HCT116 (cell line): ENCODE results near the gene CCDC40. TPM values are rescaled to one million over a fixed set of nuclear protein-coding genes. Genes with fewer than 3 reads are reported as not detected.

Experiments
- ATAC-seq: fragments of 200-7000 bp; cut with Tn5 transposase; 2 replicates; pipeline ENCODE4 v1.9.1; 2020; ENCODE audit warnings: mild to moderate bottlenecking, moderate library complexity
- BruUV-seq: library from RNA; stranded (reverse); fragments of 400-500 nt; replicated peaks from 2 replicates; lab custom pipeline; 2021; lab: Mats Ljungman, UMichigan
- CTCF ChIA-PET: fragments of 300-600 bp; sonication (Branson Sonifier 250); formaldehyde crosslinking; loops from one replicate; lab custom pipeline; 2021; ENCODE audit warnings: antibody characterized with exemption; lab: Charles Lee
- POLR2A ChIA-PET: fragments of 300-600, 350-600 bp; sonication (Branson Sonifier 250); formaldehyde crosslinking; loops from one replicate; lab custom pipeline; 2021; ENCODE audit warnings: antibody characterized with exemption; lab: Charles Lee
- RAD21 ChIA-PET, 2 experiments: fragments of 300-600 bp; sonication (Branson Sonifier 250); formaldehyde crosslinking; loops; one replicate each; lab custom pipeline; 2023; ENCODE audit warnings: low total read pairs in 2 of 2; ENCODE audit not compliant: uncharacterized antibody in 2 of 2, unreplicated experiment in 2 of 2, low non-redundant PET in 1 of 2; lab: Charles Lee
- DNase-seq: peaks from one replicate; pipeline ENCODE4 v3.0.0-alpha.2; 2010; ENCODE audit warnings: low read depth, low spot score
- H2AFZ ChIP-seq: fragments of 200-600 bp; shearing (Covaris generic), sonication (generic); 2 replicates; pipeline ENCODE4 v1.6.1; 2017; ENCODE audit warnings: low read depth, mixed run types, mixed read lengths, antibody characterized with exemption, low read length; ENCODE audit not compliant: poor library complexity, severe bottlenecking
- H3K27ac ChIP-seq: 2 replicates; pipeline ENCODE4 v1.5.1; 2012; ENCODE audit warnings: low read depth, low read length
- H3K27me3 ChIP-seq: fragments of 200-600 bp; sonication (generic); 2 replicates; pipeline ENCODE4 v1.6.1; 2016; ENCODE audit warnings: mixed run types, low read length, mixed read lengths; ENCODE audit not compliant: insufficient read depth
- H3K36me3 ChIP-seq, 2 experiments: fragments of 200-500 bp in 1 of 2; fragments of 200-600 bp in 1 of 2; sonication (Bioruptor generic) in 1 of 2; sonication (generic) in 1 of 2; 2 replicates each; pipeline versions ENCODE4 v1.5.1 to v1.6.1; 2014 to 2016; ENCODE audit warnings: low read length in 2 of 2, inconsistent platforms in 1 of 2, mixed read lengths in 1 of 2, mixed run types in 1 of 2; ENCODE audit not compliant: insufficient read depth in 2 of 2, control insufficient read depth in 1 of 2
- H3K4me1 ChIP-seq, 2 experiments: fragments of 200-600 bp in 1 of 2; sonication (generic) in 1 of 2; 2 replicates each; pipeline versions ENCODE4 v1.5.1 to v1.6.1; 2012 to 2017; ENCODE audit warnings: low read length in 2 of 2, inconsistent platforms in 1 of 2, mild to moderate bottlenecking in 1 of 2, mixed read lengths in 1 of 2, mixed run types in 1 of 2, moderate library complexity in 1 of 2; ENCODE audit not compliant: insufficient read depth in 2 of 2, control insufficient read depth in 1 of 2
- H3K4me2 ChIP-seq: fragments of 200-600 bp; sonication (generic); 2 replicates; pipeline ENCODE4 v1.6.1; 2017; ENCODE audit warnings: mixed run types, low read length, mixed read lengths
- H3K4me3 ChIP-seq, 2 experiments: fragments of 200-600 bp in 1 of 2; sonication (generic) in 1 of 2; replicated peaks in 1 of 2; 2 replicates each; pipeline ENCODE4 v1.5.1; 2011 to 2016; ENCODE audit warnings: low read length in 2 of 2, control low read depth in 1 of 2, low read depth in 1 of 2, mild to moderate bottlenecking in 1 of 2, mixed read lengths in 1 of 2, mixed run types in 1 of 2
- H3K79me2 ChIP-seq: fragments of 200-600 bp; sonication (generic); 2 replicates; pipeline ENCODE4 v1.6.1; 2017; ENCODE audit warnings: mild to moderate bottlenecking, mixed run types, low read length, moderate library complexity, mixed read lengths; ENCODE audit not compliant: insufficient read depth
- H3K9ac ChIP-seq: fragments of 200-600 bp; sonication (generic); 2 replicates; pipeline ENCODE4 v1.6.1; 2016; ENCODE audit warnings: low read length, mixed read lengths
- H3K9me2 ChIP-seq: fragments of 200-600 bp; sonication (generic), shearing (Covaris generic); 2 replicates; pipeline ENCODE4 v1.6.1; 2017; ENCODE audit warnings: mixed run types, mild to moderate bottlenecking, moderate library complexity; ENCODE audit not compliant: insufficient read depth
- H3K9me3 ChIP-seq, 2 experiments: fragments of 200-500 bp in 1 of 2; fragments of 200-600 bp in 1 of 2; sonication (Bioruptor generic) in 1 of 2; sonication (generic) in 1 of 2; 2 replicates each; pipeline ENCODE4 v1.6.1; 2014 to 2017; ENCODE audit warnings: low read length in 2 of 2, mixed read lengths in 2 of 2, inconsistent platforms in 1 of 2, low read depth in 1 of 2, mild to moderate bottlenecking in 1 of 2, mixed run types in 1 of 2, moderate library complexity in 1 of 2; ENCODE audit not compliant: control insufficient read depth in 1 of 2, insufficient read depth in 1 of 2
- H4K20me1 ChIP-seq: fragments of 200-600 bp; sonication (generic), shearing (Covaris generic); 2 replicates; pipeline ENCODE4 v1.6.1; 2017; ENCODE audit warnings: mixed run types, mild to moderate bottlenecking, moderate library complexity; ENCODE audit not compliant: insufficient read depth
- ELF1 ChIP-seq: IDR thresholded peaks from 2 replicates; pipeline ENCODE4 v1.6.1; 2012; ENCODE audit warnings: low read depth, borderline replicate concordance
- FOSL1 ChIP-seq: IDR thresholded peaks from 2 replicates; pipeline ENCODE4 v1.6.1; 2012; ENCODE audit warnings: low read depth
- POLR2A ChIP-seq: IDR thresholded peaks from 2 replicates; pipeline ENCODE4 v1.7.0; 2011; ENCODE audit warnings: borderline replicate concordance; ENCODE audit not compliant: insufficient read depth, insufficient read length; ENCODE audit errors: extremely low read depth
- POLR2AphosphoS5 ChIP-seq: IDR thresholded peaks from 2 replicates; pipeline ENCODE4 v1.6.1; 2011; ENCODE audit warnings: mild to moderate bottlenecking, low read depth, low read length, moderate library complexity
- SIN3A ChIP-seq: IDR thresholded peaks from 2 replicates; pipeline ENCODE4 v1.6.1; 2012; ENCODE audit warnings: low read depth
- TCF7L2 ChIP-seq: IDR thresholded peaks from 2 replicates; pipeline ENCODE4 v1.7.0; 2011; ENCODE audit warnings: borderline replicate concordance, inconsistent platforms; ENCODE audit not compliant: insufficient read depth, insufficient read length; ENCODE audit errors: extremely low read depth
- YY1 ChIP-seq: IDR thresholded peaks from 2 replicates; pipeline ENCODE4 v1.6.1; 2011; ENCODE audit warnings: low read length, low read depth, moderate library complexity, mild to moderate bottlenecking; ENCODE audit not compliant: insufficient replicate concordance; ENCODE audit errors: extremely low read depth
- ZFX ChIP-seq: fragments of 450-650 bp; IDR thresholded peaks from 2 replicates; pipeline ENCODE4 v1.6.1; 2017
- intact Hi-C: fragments of 100-400 bp; cut with micrococcal nuclease; formaldehyde crosslinking; loops from 2 replicates; pipeline ENCODE4 v1.10.0; 2022
- total RNA-seq: library from RNA; stranded (reverse); gene quantifications from one replicate; pipeline ENCODE4 v1.2.1, GENCODE V29; 2021; ENCODE audit not compliant: unreplicated experiment
- TF ChIP-seq, protein P1 (sequence below): IDR thresholded peaks from 2 replicates; pipeline ENCODE4 v1.6.1; 2011; ENCODE audit warnings: mild to moderate bottlenecking, low read length, moderate library complexity; ENCODE audit not compliant: insufficient replicate concordance; ENCODE audit errors: extremely low read depth
- TF ChIP-seq, protein P2 (sequence below): IDR thresholded peaks from 2 replicates; pipeline ENCODE4 v1.6.1; 2012
- TF ChIP-seq, protein P3 (sequence below): IDR thresholded peaks from 2 replicates; pipeline ENCODE4 v1.6.1; 2012; ENCODE audit warnings: low read depth

Gene CCDC40
- total RNA-seq, 1 experiment from 2014 or later = 10.3 TPM

DNA sequence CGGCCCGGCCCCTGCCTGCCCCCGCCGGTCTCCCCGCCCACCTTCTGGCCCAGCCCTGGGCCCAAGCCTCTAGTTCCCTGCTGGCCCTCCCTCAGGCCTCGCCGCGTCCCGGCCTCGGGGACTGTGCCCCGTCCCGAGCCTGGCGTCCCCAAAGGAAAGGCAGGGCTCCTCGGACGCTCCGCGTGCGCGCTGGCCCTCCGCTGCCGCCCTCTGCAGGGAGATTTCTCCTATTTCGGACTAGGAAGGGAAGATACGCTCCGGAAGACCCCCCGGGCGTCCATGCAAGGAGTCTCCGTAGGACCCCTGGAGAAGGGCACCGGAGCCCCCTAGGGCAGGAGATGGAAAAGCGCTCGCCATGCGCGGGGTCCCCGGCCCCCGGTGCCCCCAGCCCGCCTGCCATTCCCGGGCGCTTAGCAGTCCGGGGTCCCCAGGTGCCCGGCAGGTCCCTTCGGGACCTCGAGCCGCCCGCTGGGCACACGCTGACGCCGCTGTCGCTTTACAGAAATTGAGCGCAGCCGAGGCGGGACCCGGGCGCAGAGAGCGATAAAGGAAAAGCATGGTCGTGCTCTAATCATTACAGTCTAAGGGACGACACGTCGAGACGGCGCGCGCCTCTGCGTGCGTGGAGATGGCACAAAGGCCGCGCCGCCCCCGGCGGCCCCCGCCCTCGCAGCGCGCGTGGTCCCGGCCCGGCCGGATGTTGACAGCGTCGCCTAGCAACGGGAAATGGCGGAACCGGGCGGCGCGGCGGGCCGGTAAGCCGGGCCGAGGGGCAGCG is at the start of gene CCDC40 (continued):
- TF ChIP-seq, protein P1, sequence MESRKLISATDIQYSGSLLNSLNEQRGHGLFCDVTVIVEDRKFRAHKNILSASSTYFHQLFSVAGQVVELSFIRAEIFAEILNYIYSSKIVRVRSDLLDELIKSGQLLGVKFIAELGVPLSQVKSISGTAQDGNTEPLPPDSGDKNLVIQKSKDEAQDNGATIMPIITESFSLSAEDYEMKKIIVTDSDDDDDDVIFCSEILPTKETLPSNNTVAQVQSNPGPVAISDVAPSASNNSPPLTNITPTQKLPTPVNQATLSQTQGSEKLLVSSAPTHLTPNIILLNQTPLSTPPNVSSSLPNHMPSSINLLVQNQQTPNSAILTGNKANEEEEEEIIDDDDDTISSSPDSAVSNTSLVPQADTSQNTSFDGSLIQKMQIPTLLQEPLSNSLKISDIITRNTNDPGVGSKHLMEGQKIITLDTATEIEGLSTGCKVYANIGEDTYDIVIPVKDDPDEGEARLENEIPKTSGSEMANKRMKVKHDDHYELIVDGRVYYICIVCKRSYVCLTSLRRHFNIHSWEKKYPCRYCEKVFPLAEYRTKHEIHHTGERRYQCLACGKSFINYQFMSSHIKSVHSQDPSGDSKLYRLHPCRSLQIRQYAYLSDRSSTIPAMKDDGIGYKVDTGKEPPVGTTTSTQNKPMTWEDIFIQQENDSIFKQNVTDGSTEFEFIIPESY = no peak
- TF ChIP-seq ZFX = peak; percentile 62
- no peak for TF ChIP-seq FOSL1
- TF ChIP-seq, protein P2, sequence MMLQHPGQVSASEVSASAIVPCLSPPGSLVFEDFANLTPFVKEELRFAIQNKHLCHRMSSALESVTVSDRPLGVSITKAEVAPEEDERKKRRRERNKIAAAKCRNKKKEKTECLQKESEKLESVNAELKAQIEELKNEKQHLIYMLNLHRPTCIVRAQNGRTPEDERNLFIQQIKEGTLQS = no peak

DNA sequence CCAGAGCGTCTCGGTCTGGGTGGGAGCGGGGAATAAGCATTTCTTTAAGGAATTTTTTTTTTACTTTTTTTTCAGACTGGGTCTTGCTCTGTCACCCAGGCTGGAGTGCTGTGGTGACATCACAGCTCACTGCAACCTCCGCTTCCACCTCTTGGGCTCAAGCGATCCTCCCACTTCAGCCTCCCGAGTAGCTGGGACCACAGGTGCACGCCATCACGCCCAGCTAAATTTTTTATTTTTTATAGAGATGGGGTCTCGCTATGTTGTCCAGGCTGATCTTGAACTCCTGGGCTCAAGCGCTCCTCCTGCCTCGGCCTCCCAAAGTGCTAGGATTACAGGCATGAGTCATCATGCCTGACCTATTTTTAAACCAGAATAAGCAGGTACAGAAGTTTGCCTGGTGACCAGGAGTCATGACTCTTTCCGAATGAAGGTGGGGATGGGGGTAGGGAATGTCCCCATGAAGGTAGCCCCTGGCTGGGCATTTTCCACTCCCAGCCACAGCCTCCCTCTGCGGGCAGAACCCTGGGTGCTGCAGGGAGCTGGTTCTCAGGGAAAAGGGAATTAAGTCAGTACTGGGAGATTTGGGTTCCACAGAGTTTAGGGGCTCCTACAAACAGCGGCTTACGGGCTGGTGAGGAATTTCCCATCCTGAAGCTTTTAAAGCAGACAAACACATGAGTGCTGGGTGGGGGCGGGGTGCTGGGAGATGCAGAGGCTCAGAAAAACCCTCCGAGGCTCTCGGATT is 49.1 kb upstream of the CCDC40 start:
- H3K9me2 ChIP-seq = no peaks in the 10 kb centered on the region
- H3K9me3 ChIP-seq = no peaks in the 10 kb centered on the region
- ChIA-PET CTCF (interaction anchor here (0.6 to 1.5 kb wide), 8 partner anchors 21 to 556 kb away, joined by 3 to 6 read pairs (median 4); partner anchors contain the start of gene CBX4), POLR2A (interaction anchor here (0.8 to 1.6 kb wide), 3 partner anchors 51 to 190 kb away, joined by 3 to 10 read pairs (median 4); partner anchors contain the start of genes CBX4 and CBX8), RAD21 (interaction anchor here in 1 of 2 experiments (1.0 kb wide), 1 partner anchor 179 kb away, joined by 3 read pairs; no protein-coding TSS in a partner anchor)
- H3K4me3 ChIP-seq = peak overlapping the region; percentile 36 to 53
- no TSS peak for BruUV-seq
- peak overlapping the region; percentile 84 for H3K4me2 ChIP-seq
- peak overlapping the region; percentile 51 for H3K9ac ChIP-seq
- intact Hi-C loops = loop anchor here (5.0 kb wide), 2 partner anchors 70 to 135 kb away; no protein-coding TSS in a partner anchor
- H3K27ac ChIP-seq = peak overlapping the region; percentile 85
- no peaks in the 10 kb centered on the region for H4K20me1 ChIP-seq
- H2AFZ ChIP-seq = no peak overlapping the region
- H3K36me3 ChIP-seq = no peaks in the 10 kb centered on the region
- H3K27me3 ChIP-seq = no peaks in the 10 kb centered on the region
- peaks cover 70 to 78% of the 10 kb centered on the region in 2 experiments for H3K4me1 ChIP-seq
- DNase-seq (peak; percentile 39), ATAC-seq (peak; percentile 24)
- H3K79me2 ChIP-seq = 0 out of 2 replicates have a peak, but pooled peaks cover 5% of the 10 kb centered on the region
- no peak for TF ChIP-seq POLR2A
- TF ChIP-seq ELF1 = no peak
- TF ChIP-seq SIN3A = no peak
- TF ChIP-seq FOSL1 = peak; percentile 83
- TF ChIP-seq, protein P2 = no peak
- TF ChIP-seq YY1 = no peak
- TF ChIP-seq, protein P3, sequence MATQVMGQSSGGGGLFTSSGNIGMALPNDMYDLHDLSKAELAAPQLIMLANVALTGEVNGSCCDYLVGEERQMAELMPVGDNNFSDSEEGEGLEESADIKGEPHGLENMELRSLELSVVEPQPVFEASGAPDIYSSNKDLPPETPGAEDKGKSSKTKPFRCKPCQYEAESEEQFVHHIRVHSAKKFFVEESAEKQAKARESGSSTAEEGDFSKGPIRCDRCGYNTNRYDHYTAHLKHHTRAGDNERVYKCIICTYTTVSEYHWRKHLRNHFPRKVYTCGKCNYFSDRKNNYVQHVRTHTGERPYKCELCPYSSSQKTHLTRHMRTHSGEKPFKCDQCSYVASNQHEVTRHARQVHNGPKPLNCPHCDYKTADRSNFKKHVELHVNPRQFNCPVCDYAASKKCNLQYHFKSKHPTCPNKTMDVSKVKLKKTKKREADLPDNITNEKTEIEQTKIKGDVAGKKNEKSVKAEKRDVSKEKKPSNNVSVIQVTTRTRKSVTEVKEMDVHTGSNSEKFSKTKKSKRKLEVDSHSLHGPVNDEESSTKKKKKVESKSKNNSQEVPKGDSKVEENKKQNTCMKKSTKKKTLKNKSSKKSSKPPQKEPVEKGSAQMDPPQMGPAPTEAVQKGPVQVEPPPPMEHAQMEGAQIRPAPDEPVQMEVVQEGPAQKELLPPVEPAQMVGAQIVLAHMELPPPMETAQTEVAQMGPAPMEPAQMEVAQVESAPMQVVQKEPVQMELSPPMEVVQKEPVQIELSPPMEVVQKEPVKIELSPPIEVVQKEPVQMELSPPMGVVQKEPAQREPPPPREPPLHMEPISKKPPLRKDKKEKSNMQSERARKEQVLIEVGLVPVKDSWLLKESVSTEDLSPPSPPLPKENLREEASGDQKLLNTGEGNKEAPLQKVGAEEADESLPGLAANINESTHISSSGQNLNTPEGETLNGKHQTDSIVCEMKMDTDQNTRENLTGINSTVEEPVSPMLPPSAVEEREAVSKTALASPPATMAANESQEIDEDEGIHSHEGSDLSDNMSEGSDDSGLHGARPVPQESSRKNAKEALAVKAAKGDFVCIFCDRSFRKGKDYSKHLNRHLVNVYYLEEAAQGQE = no peak
- TF ChIP-seq, protein P1 = no peak
- no peak for TF ChIP-seq TCF7L2
- no peak for TF ChIP-seq POLR2AphosphoS5
